Colonic mucosa (tissue), 4 donors: ENCODE results near the gene ZNF710. TPM values are rescaled to one million over a fixed set of nuclear protein-coding genes. Genes with fewer than 3 reads are reported as not detected.

Experiments
- DNase-seq: peaks from one replicate; pipeline ENCODE4 v3.0.0-alpha.2; 2020
- H3K27ac ChIP-seq: fragments of 200-600 bp; one replicate; pipeline ENCODE4 v1.8.0; 2021
- H3K27me3 ChIP-seq: fragments of 200-600 bp; one replicate; pipeline ENCODE4 v1.8.0; 2021
- H3K36me3 ChIP-seq: fragments of 200-600 bp; one replicate; pipeline ENCODE4 v1.8.0; 2021
- H3K4me1 ChIP-seq: fragments of 200-600 bp; one replicate; pipeline ENCODE4 v1.8.0; 2021; ENCODE audit warnings: mild to moderate bottlenecking
- H3K4me3 ChIP-seq: fragments of 200-600 bp; one replicate; pipeline ENCODE4 v1.8.0; 2021
- H3K9ac ChIP-seq, 2 donors: one replicate each; pipeline ENCODE4 v1.7.0; 2013; ENCODE audit warnings: control low read depth in 2 of 2, low read depth in 2 of 2, low read length in 2 of 2
- H3K9me3 ChIP-seq: fragments of 200-600 bp; one replicate; pipeline ENCODE4 v1.8.0; 2021
- intact Hi-C: fragments of 100-400 bp; cut with DNase I; formaldehyde crosslinking; loops from one replicate; pipeline ENCODE4 v1.14.1; 2022
- microRNA-seq: library from miRNA; unstranded; fragments of <30 nt; microRNA quantifications from one replicate; pipeline ENCODE4, GENCODE V29; 2019
- total RNA-seq, 2 donors: library from RNA; stranded (reverse); fragmentation: NEBNext Ultra II Directional in 1 of 2; extraction: Animal tissue kit (Norgen Biotek cat#: 25700) in 1 of 2; gene quantifications; one replicate each; pipeline ENCODE4 v1.2.1, GENCODE V29; 2021
- TF ChIP-seq, protein P1 (sequence below): fragments of 200-600 bp; IDR thresholded peaks from one replicate; pipeline ENCODE4 v1.8.0; 2022; ENCODE audit warnings: antibody characterized with exemption, mild to moderate bottlenecking
- donor health status: healthy.
- donor health status: DM: no; HTN: no; CAD: no.
- donor health status: DM: no; HTN: no; CAD: no.

ZNF710 gene
- total RNA-seq, 2 donors from 2014 or later = 35.0 to 43.7 TPM

- TF ChIP-seq, protein P1, sequence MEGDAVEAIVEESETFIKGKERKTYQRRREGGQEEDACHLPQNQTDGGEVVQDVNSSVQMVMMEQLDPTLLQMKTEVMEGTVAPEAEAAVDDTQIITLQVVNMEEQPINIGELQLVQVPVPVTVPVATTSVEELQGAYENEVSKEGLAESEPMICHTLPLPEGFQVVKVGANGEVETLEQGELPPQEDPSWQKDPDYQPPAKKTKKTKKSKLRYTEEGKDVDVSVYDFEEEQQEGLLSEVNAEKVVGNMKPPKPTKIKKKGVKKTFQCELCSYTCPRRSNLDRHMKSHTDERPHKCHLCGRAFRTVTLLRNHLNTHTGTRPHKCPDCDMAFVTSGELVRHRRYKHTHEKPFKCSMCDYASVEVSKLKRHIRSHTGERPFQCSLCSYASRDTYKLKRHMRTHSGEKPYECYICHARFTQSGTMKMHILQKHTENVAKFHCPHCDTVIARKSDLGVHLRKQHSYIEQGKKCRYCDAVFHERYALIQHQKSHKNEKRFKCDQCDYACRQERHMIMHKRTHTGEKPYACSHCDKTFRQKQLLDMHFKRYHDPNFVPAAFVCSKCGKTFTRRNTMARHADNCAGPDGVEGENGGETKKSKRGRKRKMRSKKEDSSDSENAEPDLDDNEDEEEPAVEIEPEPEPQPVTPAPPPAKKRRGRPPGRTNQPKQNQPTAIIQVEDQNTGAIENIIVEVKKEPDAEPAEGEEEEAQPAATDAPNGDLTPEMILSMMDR = no peak
- no peaks in the 10 kb centered on the region for H3K4me1 ChIP-seq
- intact Hi-C loops = no loop called here
- DNase-seq = peak; percentile 77
- H3K27ac ChIP-seq = no peak overlapping the region
- H3K4me3 ChIP-seq = no peak overlapping the region
- H3K27me3 ChIP-seq = no peaks in the 10 kb centered on the region
- H3K9ac ChIP-seq = no peak overlapping the region
- no peaks in the 10 kb centered on the region for H3K9me3 ChIP-seq
- H3K36me3 ChIP-seq = no peaks in the 10 kb centered on the region
These were observed 124.9 kb downstream of the ZNF710 start for GRCh38 chr15:90126022-90126421.

DNA sequence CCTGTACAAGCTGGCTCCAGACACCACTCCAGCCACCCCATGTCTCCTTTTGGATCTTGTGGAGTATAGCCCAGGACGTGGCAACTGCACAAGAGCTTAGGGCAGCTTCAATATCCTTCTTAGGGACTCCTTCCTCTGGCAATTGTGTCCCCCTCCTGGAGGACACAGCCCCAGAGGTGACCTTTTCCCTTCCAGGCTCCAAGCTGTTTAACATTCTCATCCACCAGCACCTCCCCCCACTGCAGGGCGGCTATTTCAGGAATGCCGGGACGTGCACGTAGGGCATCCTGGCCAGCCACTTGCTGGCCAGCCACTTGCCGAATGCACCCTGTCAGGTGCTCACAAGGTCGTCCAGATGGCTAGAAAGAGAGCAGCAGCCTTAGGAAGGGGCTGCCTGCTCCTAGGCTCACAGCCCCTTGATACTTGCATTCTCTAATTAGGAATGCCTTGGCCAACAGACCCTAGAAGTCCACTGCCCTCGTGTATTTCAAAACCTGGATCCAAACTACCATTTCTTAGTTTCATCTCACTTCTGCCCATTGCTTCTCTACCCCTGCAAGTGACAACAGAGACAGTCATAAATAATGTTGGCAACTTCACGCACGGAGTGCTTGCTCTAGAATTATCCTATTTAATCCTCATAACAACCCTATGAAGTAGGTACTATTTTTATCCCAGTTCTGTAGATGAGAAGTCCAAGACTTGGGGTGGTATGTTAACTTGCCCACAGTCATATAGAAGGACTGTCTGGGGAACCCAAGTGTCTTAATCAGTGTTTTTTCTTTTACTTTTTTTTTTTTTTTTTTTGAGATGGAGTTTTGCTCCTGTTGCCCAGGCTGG is 125.7 kb downstream of the ZNF710 start:
- Histone ChIP-seq H3K9me3 (no peaks in the 10 kb centered on the region), H3K4me3 (no peak overlapping the region), H3K27me3 (no peaks in the 10 kb centered on the region), H3K27ac (no peak overlapping the region), H3K36me3 (no peaks in the 10 kb centered on the region), H3K4me1 (no peaks in the 10 kb centered on the region), H3K9ac (no peak overlapping the region)
- intact Hi-C loops = no loop called here
- TF ChIP-seq, protein P1 = no peak
- peak; percentile 59 for DNase-seq

DNA sequence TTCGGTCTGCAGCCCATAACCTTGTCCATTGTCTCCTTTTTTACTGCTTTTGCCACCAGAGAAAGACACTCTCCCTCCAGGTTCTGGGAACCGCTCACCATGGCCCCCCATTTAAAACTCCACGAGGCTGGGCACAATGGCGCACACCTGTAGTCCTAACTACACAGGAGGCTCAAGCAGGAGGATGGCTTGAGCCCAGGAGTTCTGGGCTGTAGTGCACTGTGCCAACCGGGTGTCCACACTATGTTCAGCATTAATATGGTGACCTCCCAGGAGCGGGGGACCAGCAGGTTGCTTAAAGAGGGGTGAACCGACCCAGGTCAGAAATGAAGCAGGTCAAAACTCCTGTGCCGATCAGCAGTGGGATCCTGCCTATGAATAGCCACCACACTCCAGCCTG is 129.2 kb downstream of the ZNF710 start:
- Histone ChIP-seq H3K4me3 (no peak overlapping the region), H3K27ac (no peak overlapping the region), H3K9me3 (no peaks in the 10 kb centered on the region), H3K4me1 (no peaks in the 10 kb centered on the region), H3K9ac (no peak overlapping the region), H3K27me3 (no peaks in the 10 kb centered on the region), H3K36me3 (no peaks in the 10 kb centered on the region)
- TF ChIP-seq, protein P1 = no peak
- intact Hi-C loops = no loop called here
- no peak for DNase-seq

Small RNAs within 50 kb of the gene (microRNA-seq; reads per million reads assigned to microRNA genes)
- 3.9 reads per million for gene MIR3174

Other genes starting within 250 kb of the ZNF710 start
- gene MESP2, start 225.0 kb upstream of the ZNF710 start, total RNA-seq = 1 to 10 TPM in 1 of 2 donors, under 1 TPM in 1; 0.45 to 5.4 TPM
- gene ANPEP, start 186.5 kb upstream of the ZNF710 start, total RNA-seq = 100 to 1,000 TPM; 216 to 567 TPM
- gene AP3S2, start 107.3 kb upstream of the ZNF710 start, total RNA-seq = 10 to 100 TPM; 44.5 to 48.6 TPM
- 10 to 100 TPM; 31.7 to 36.7 TPM for gene ARPIN, start 88.4 kb upstream of the ZNF710 start, total RNA-seq
- gene IDH2, start 101.1 kb downstream of the ZNF710 start, total RNA-seq = 100 to 1,000 TPM; 201 to 286 TPM
- 100 to 1,000 TPM; 102 to 141 TPM for gene SEMA4B, start 200.0 kb downstream of the ZNF710 start, total RNA-seq
- 100 to 1,000 TPM; 212 to 216 TPM for gene CIB1, start 232.6 kb downstream of the ZNF710 start, total RNA-seq
- 10 to 100 TPM; 14.4 to 18.6 TPM for gene GDPGP1, start 232.9 kb downstream of the ZNF710 start, total RNA-seq
- gene TTLL13, start 248.2 kb downstream of the ZNF710 start, total RNA-seq = 1 to 10 TPM in 1 of 2 donors, under 1 TPM in 1; 0.35 to 1.2 TPM